Forelimb muscle (tissue), 1 donor: ENCODE results near the gene CEP76. TPM values are rescaled to one million over a fixed set of nuclear protein-coding genes. Genes with fewer than 3 reads are reported as not detected.
"Not testable (repeated sequence)": the region's sequence is repeated elsewhere in the genome, so short reads cannot be mapped to it uniquely, and the experiment has no call there.

ENCODE experiments used
- DNase-seq: peaks from one replicate; pipeline ENCODE4 v3.0.0-alpha.2; 2013; ENCODE audit warnings: low read depth
- polyA plus RNA-seq: library from polyadenylated mRNA; unstranded; fragments of 120-200 nt; gene quantifications from one replicate; pipeline ENCODE4 v1.2.1, GENCODE V29; 2013; ENCODE audit not compliant: insufficient read length

CEP76 gene
- polyA plus RNA-seq, 1 donor, result 4.8 TPM

DNA sequence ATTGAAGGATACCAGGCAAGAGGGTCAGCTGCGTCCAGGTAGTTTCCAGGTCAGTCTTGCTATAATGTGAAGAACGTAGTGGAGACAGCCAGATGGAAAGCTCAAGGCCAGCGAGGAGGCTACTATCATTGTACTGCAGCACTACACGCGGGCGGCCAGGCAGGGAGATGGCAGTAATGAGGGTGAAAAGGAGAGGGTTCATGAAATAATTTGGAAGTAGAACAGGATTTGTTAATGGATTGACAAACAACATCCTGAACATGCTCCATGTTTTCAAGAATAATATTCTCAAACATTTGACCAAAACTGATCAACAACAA lies 61.7 kb downstream of the CEP76 start:
- no peak for DNase-seq

DNA sequence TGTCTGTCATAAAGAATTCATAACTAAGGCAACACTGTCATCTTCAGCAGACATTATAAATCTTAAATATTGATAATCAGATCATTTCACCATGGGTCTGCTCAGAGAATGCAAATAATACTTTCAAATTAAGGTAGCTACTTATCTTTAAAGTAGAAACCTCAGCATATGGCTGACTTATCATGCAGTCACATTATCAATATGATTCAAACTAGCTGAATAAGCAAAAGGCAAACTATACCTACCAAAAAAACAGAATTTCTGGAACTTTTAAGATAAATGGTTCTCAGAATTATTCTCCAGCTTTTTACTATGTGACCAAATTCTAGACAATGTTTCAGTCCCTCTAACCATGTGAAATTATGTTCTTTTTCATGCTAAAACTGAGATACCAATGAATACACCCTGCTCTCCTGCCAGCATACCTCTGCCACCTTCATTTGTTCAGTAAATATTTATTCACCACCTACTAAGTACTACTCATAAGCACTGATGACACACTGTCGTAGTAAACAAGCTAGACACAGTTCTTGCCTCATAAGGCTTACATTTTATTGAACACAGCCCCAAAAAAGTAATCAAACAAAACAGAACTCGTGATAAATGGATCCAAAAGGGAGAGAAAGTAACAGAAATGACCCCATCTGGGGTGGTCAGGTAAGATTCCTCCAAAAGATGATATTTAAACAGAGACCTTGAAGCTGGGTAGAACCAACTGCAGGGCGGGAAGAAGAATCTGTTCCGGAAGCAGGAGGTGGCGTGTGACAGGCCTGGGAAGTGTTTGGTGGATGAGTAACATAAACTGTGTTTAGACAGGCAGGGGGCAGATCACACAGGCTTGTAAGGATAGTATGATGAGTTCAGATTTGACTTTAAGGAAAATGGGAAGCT lies 62.3 kb downstream of the CEP76 start:
- no peak for DNase-seq

DNA sequence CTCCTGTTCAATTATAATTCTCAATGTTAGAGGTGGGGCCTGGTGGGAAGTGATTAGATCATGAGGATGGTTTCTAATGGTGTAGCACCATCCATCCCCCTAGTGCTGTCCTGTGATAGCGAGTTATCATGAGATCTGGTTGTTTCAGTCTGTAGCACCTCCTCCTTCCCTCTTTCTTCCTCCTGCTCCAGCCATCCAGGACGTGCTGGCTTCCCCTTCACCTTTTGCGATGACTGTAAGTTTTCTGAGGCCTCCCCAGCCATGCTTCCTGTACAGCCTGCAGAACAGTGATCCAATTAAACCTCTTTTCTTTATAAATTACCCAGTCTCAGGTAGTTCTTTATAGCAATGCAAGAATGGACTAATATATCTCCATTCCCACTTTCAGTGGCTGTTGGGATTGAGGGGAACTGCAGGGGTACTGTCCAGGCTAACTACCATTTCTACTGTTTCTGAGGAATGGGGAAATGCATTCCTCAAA lies 63.8 kb downstream of the CEP76 start:
- no peak for DNase-seq

DNA sequence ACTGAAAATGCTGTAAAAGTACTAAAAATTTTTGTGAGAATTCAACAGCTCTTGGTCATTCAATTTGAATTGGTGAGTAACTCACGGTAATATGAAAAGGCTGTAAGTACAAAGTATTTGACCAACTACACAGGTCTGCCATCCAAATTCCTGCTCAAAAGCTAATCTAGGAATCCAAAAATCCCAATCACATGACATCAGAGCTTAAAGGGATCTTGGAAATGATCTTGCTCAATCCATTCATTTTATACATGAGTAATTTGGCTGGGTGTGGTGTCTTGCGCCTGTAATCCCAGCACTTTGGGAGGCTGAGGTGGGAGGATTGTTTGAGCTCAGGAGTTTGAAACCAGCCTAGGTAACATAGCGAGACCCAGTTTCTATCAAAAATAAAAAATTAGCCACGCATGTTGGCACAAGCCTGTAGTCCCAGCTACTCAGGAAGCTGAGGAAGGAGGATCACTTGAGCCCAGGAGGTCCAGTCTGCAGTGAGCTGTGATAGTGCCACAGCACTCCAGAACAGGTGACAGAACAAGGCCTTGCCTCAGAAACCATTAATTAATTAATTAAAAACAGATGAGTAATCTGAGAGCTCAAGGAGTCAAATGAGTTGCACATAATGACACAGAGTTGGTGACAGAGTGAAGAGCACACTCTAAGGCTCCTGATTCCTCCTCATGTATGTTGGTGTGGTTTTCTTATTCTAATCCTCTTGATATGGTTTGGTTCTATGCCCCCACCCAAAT lies 64.5 kb downstream of the CEP76 start:
- no peak for DNase-seq

DNA sequence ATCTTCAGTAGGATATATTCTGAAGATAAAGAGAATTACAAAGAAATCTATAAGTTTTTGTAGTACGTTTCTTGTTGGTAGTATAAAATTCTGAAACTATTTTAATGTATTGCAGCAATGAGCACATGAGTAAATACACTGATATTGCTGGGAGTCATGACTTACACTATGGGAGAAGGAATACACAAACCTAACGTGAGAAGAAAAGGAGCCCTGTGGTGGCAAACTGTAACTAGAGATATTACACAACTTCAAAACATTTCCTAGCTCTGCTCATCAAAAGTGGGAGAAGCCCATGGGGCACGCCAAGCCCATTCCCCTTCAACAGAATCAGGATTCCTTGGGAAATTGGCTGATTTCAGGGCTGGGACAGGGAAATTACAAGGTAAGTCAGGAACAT lies 65.1 kb downstream of the CEP76 start:
- DNase-seq, result no peak

DNA sequence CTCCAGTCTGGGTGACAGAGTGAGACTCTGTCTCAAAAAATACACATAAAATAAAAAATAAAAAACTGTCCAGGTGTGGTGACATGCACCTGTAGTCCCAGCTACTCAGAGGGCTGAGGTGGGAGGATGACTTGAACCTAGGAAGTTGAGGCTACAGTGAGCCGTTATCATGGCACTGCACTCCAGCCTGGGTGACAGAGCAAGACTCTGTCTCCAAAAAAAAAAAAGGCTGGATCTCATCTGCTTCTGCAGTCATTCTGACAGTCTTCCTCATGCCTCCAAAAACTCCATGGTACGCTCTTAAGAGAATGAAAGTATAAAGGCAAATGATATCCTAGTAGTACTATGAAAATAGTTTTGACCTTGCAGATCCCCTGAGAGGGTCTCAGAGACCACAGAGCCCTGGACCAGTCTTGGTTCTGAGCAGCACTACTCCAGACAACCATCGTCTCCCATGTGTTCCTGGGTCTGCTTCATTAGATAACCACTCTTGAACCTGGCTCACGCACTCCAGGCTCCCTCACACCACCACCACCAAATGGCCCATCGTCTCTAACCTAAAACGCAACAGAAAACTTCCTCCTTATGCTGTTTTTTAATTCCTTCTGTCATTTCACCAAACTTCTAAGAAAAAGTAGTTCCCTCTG lies 70.6 kb downstream of the CEP76 start:
- no peak for DNase-seq

DNA sequence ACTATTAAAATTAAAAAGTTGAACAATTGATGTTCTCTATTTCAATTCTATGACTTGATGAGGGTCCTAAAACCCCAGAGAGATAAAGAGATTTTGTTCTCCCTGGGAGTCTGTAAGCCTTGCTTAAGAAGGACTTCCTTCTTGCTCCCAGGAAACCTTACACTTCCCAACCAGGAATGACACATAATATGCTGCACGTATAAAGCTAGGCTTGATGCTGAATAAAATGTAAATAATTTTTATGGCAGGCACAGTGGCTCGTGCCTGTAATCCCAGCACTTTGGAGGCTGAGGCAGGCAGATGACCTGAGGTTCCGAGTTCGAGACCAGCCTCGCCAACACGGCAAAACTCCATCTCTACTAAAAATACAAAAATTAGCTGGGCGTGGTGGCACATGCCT lies 72.4 kb downstream of the CEP76 start:
- DNase-seq, result no peak

DNA sequence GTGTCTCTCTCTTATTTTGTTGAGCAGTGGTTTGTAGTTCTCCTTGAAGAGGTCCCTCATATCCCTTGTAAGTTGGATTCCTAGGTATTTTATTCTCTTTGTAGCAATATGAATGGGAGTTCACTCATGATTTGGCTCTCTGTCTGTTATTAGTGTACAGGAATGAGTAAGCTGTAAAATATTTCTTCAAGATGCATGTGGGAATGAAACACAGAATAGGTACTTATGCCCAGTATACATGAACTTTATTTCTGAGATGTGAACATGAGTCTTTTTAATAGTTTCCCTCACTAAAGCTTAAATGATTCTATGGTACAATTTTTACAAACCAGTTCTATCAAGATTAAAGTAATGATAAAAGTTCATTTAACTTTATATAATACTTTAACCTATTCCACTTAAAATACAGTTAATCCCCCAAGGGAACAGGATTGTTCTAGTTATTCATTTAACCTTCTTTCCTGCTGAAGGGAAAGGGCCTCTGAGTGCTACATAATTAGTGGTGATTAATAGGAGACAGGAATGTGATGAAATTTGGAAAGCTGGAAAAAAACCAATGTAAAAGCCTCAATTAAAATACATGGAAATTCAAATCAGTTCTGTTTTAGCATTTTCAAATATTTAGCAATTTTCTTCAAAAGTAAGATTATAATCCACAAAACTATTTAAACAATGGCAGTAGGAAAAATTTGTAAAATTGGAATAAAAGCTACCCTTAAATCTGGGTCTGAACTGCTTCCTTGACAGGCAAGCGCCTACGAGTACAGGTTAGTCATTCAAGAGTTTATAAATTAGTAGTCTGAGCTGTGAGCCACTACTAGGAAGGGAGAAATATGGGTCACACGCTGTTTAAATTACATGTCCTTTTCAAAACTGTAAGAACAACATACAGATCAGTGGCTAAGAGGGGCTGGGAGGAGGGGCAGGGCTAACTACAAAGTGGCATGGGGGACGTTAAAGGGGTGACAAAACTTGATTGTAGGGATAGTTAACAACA lies 73.5 kb downstream of the CEP76 start:
- DNase-seq, result no peak

DNA sequence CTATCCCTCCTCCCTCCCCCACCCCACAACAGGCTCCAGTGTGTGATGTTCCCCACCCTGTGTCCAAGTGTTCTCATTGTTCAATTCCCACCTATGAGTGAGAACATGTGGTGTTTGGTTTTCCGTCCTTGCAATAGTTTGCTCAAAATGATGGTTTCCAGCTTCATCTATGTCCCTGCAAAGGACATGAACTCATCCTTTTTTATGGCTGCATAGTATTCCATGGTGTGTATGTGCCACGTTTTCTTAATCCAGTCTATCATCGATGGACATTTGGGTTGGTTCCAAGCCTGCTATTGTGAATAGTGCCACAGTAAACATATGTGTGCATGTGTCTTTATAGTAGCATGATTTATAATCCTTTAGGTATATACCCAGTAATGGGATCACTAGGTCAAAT lies 75.3 kb downstream of the CEP76 start:
- DNase-seq, result not testable (repeated sequence)

DNA sequence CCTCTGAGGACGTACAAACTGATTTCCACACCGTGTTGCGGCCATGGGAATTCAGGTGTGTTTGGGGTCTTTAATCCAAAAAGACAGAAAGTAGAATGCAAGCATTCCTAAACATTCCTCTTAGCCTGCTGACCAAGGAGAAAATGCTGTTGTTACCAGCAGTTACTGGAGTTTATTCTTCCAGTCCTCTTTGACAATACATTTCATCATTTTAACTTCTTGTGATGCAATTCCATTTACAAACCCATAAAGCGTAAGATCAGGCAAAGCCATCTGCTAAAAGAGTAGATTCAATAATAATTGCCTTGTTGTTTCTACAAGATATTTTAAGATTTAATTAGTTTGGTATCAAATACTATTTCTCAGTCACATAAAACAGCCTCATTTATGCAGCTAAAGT lies 77.3 kb downstream of the CEP76 start:
- no peak for DNase-seq

Other genes with a start within 250 kb of the CEP76 start
- gene SPIRE1, start 44.6 kb downstream of the CEP76 start, polyA plus RNA-seq, result 12.7 TPM
- gene PSMG2, start 319 bp upstream of the CEP76 start, polyA plus RNA-seq, result 42.0 TPM
- gene PTPN2, start 181.5 kb upstream of the CEP76 start, polyA plus RNA-seq, result 27.0 TPM
- 27.7 TPM for gene SEH1L, start 245.3 kb upstream of the CEP76 start, polyA plus RNA-seq